Activated CD4-positive, alpha-beta T cell treated with anti-CD3 and anti-CD28 coated beads, Interleukin-2, amount 50 U/mL, for 24 hours (primary cell): Measurements from ENCODE around the gene DESI2.
"Not testable (repeated sequence)": the region's sequence is repeated elsewhere in the genome, so short reads cannot be mapped to it uniquely, and the experiment has no call there.

Source experiments
- DNase-seq, 2 donors: peaks; one replicate each; pipeline ENCODE4 v3.0.0-alpha.2; 2020; ENCODE audit warnings: low read depth in 1 of 2, low spot score in 1 of 2

The DESI2 gene

GRCh38 chr1:244654108-244655038, 1.4 kb downstream of the DESI2 start:
- DNase-seq, result no peak

DNA sequence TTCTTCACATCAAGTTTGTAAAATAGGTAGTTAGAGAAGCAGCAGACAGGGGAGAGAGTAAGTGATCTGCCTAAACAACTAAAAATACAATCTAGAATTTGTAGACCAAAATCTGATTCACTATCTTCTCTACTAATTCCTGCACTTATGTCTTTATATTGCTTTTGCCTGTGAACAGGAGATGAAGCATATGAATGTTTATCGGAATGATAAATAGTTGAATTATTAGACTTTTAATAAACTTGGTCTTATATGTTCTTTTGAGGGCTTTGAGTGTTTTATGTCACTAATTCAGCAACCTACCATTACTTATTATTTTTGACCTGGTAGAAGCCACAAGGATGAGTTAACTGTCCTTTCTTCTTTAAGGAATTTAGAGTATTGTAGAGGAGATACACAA, 2.3 kb downstream of the DESI2 start:
- no peak for DNase-seq

- no peak for DNase-seq
Measured at GRCh38 chr1:244657421-244657820, 4.5 kb downstream of the DESI2 start.

DNA sequence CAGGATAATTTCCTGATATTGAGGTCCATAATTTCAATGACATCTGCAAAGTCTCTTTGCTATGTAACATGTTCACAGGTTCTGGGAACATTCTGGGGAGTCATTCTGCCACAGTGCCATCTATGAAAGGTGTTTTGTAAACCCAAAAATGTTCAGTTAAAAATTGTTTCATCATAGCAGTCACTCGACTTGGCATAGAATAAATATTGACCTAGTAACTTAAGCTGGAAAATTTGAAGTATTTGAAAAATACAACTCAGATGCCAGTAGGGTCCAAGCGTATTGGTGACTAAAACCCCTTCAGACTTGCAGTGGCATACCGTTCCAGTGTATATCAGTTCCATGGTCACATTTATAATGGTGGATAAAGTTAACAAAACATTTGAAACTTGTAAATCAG, 6.8 kb downstream of the DESI2 start:
- no peak for DNase-seq

GRCh38 chr1:244660595-244660994, 7.7 kb downstream of the DESI2 start:
- no peak for DNase-seq

GRCh38 chr1:244661569-244662312, 8.8 kb downstream of the DESI2 start:
- not testable (repeated sequence) for DNase-seq

GRCh38 chr1:244662599-244662998, 9.7 kb downstream of the DESI2 start:
- DNase-seq, result no peak

- no peak for DNase-seq
Measured at GRCh38 chr1:244664353-244664752, 11.4 kb downstream of the DESI2 start.

DNA sequence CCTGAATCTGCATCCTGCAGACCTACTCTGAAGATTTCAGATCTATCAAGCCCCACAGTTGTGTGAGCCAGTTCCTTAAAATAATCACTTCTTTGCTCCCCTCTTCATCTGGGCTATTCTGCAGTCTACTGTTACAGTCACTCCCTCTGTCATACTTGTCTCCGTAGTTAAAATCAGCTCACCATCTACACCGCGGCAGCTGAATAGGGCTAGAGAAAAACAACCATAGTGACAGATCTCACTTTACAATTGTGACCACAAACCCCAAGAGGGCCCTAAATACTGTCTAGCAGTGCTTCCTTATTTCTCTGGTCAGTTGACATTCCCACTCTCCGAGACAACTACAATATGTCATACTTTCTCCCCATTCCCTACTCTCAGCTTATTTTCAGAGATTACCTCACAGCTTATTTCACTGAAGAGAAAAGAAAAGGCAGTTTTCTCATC, 12.9 kb downstream of the DESI2 start:
- no peak for DNase-seq

GRCh38 chr1:244666672-244667418, 13.9 kb downstream of the DESI2 start:
- DNase-seq, result not testable (repeated sequence)

DNA sequence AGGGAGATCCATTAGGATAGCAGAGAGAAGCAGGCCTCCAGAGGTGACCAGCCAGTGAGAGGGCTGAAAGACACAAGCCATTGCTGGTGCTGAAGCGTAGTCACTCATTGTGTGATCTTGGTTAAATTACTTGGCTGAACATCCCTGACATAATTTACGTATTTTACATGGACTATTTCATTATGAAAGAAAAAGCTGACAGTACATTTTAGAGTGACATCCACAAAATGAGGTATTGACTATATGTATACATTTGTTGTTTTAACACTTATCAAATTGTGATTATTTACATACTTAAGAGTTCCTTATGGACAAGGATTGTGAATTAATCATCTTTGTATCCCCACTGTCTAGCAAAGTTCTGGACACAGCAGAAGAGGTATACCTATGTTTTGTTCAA, 14.9 kb downstream of the DESI2 start:
- DNase-seq, result no peak

- DNase-seq, result no peak
Measured at GRCh38 chr1:244672946-244673682, 20.2 kb downstream of the DESI2 start.

DNA sequence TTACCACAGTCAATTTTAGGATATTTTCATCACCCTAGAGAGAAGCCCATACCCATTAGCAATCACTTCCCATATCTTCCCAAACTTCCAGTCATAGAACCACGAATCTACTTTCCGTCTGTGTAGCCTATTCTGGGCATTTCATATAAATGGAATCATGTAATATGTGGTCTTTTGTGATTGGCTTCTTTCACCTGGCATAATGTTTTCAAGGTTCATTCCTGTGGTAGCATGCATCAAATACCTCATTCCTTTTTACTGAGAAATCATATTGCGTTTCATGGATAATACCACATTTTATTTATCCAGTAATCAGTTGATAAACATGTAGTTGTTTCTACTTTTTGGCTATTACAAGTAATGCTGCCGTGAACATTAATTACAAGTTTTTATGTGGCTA, 21.5 kb downstream of the DESI2 start:
- DNase-seq, result no peak

DNA sequence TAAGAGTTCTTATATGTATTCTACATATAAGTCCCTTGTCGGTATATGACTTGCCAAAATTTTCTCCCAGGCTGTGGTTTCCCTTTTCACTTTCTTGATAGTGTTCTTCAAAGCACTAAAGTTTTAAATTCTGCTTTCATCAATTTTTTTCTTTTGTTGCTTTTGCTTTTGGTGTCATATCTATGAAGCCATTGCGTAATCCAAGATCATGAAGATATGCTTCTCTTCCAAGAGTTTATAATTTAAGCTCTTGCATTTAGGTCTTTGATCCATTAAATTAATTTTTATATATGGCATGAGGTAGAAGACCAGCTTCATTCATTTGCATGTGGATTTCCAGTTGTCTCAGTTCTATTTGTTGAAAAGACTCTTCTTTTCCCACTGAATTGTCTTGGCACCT, 22.2 kb downstream of the DESI2 start:
- no peak for DNase-seq

DNA sequence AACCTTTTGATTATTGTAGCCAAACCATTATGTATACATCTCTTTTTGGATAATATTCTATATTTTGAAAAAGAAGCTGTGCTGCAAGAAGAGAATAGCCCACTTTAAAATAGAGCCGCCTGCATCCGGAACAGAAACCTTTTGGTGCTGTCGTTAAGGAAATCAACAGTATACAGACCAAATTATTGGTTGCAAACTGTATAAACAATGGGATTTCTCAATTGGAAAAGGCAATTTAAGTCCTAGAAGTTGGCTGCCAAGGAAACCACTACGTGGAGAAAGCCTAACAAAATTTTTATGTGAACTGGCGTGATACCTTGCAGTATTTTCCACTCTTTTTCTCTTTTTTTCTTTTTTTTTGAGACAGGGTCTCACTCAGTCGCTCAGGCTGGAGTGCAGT, 25.8 kb downstream of the DESI2 start:
- DNase-seq, result no peak

GRCh38 chr1:244680667-244681066, 27.7 kb downstream of the DESI2 start:
- DNase-seq, result no peak

- not testable (repeated sequence) for DNase-seq
Measured at GRCh38 chr1:244682087-244682486, 29.2 kb downstream of the DESI2 start.

GRCh38 chr1:244695937-244696336, 43.0 kb downstream of the DESI2 start:
- no peak for DNase-seq

DNA sequence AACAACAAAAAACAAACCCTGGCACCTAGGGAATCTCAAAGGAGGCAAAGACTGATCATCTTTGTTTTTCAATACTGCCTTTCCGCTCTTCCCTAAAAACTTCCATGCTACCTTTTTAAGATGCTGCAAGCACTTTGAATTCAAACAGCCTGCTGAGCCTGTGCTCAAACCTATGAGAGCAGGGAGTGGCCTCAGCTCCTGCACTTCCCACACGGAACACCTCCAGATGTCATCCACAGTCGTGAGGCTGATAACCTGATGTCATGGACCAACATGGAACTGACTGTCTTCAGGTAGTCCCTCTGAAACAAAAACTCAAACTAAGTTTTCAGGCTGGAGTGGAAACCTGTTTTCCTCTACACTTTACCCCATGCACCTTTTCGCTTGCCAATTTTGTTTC, 46.8 kb downstream of the DESI2 start:
- DNase-seq, result no peak

GRCh38 chr1:244700808-244701207, 47.9 kb downstream of the DESI2 start:
- no peak for DNase-seq

- DNase-seq, result no peak
Measured at GRCh38 chr1:244702620-244703019, 49.7 kb downstream of the DESI2 start.
